ENCODE measurements around the gene CLDN1. TPM values are rescaled to one million over a fixed set of nuclear protein-coding genes. Genes with fewer than 3 reads are reported as not detected.

CLDN1 gene
- total and polyA plus RNA-seq, 5 donors: 1.2 to 2.0 (median 1.3) TPM

DNA sequence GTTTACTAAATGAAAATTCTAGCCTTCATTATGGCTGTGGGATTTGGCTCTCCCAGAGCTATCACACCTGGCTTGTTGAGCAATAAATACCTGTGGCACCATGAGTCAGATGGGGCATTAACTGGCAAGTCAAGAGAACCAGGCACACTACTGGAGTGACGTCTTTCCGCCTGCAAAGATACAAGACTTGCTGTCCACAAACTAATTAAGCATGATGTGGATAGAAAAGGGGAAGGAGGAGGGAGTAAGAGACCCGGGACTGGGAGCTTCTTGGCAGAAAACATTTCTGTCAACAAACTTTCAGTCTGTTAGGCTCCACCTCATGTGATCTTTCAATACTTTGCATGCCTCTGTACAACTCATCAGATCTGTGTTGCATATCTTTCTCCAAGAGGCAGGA is 56.5 kb downstream of the CLDN1 start:
- Histone ChIP-seq H3K4me1 (ENCODE audit: control insufficient read depth, insufficient read depth, low read length) (peaks cover 7% of the 10 kb centered on the region), H3K27me3 (ENCODE audit: control insufficient read depth, insufficient read depth) (no peaks in the 10 kb centered on the region), H3K27ac (ENCODE audit: low read length) (no peak overlapping the region), H3K9me3 (ENCODE audit: control insufficient read depth, low read length) (no peaks in the 10 kb centered on the region), H3K4me3 (ENCODE audit: low read length) (no peak overlapping the region)
- ATAC-seq: no peak
- intact Hi-C loops (cut with DNase I): no loop called here
- WGBS: 36% methylated on average over 3 of the region's 3 CpGs
- DNase-seq: no peak

DNA sequence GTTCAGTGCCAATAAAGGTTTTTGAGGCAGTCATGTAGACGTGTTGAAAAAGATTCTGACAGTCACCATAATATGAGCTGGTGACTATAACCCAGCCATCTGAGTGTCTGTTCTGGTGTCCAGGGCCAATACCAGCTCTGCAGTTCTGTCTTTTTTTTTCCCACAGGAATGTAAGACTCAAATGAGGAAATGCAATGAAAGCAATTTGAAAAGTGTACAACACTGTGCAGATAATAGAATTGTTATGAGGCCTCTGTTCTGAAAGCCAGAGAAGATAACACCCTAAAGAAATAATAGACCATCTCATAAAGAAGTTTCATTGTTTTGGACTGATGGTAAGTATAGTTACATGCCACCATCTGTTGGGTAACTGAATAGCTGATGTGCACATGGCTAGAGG is 57.1 kb downstream of the CLDN1 start:
- no peak for DNase-seq
- WGBS: 68% methylated on average over 1 of the region's 1 CpG
- Histone ChIP-seq H3K9me3 (ENCODE audit: control insufficient read depth, low read length) (no peaks in the 10 kb centered on the region), H3K4me3 (ENCODE audit: low read length) (no peak overlapping the region), H3K27ac (ENCODE audit: low read length) (no peak overlapping the region), H3K27me3 (ENCODE audit: control insufficient read depth, insufficient read depth) (no peaks in the 10 kb centered on the region), H3K4me1 (ENCODE audit: control insufficient read depth, insufficient read depth, low read length) (peaks cover 7% of the 10 kb centered on the region)
- intact Hi-C loops (cut with DNase I): no loop called here
- ATAC-seq: no peak

DNA sequence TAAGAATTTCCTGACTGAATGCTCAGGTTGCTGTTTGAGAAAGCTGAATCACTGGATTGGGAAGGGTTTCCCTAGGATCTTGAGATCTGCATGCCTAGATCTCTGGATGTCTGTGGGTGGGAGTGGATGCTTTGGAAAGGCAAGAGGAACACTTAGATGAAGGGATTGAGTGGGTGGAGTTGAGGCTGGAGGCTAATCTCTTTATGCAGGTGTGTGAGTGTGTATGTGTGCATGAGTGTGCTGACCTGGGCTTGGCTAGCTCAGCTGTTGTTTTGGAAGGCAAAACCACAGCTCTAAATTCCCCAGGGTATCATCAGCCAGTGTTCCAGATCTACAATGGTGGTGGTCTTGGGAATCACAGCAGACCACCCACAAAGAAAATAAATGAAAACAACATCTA is 60.5 kb downstream of the CLDN1 start:
- no peak for ATAC-seq

DNA sequence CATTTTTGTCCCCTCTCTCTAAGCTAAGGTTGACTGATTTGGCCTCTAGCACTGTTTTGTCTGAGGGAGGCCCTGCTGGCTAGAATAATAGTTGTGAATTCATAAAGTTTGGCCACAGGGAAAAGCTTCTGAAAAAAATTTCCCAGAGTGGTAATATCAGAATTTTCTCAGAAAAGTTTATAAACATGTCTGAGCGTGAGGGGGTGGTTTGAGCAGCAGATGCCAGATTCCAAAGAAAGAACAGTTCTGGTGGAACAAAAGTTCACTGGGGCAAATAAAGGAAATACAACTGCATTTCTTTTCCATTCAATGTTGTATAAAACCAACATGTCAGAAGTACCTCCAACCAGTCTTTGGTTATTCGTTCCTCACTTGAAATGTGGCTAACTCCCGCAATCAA is 61.2 kb downstream of the CLDN1 start:
- Histone ChIP-seq H3K4me1 (ENCODE audit: control insufficient read depth, insufficient read depth, low read length) (peaks cover 5% of the 10 kb centered on the region), H3K27me3 (ENCODE audit: control insufficient read depth, insufficient read depth) (no peaks in the 10 kb centered on the region), H3K4me3 (ENCODE audit: low read length) (no peak overlapping the region), H3K9me3 (ENCODE audit: control insufficient read depth, low read length) (no peaks in the 10 kb centered on the region), H3K27ac (ENCODE audit: low read length) (peak overlapping the region; percentile 49)
- ATAC-seq (peak in 1 of 2 donors; percentile 66), DNase-seq (no peak)
- intact Hi-C loops (cut with DNase I): no loop called here
- WGBS: 60% methylated on average over 3 of the region's 3 CpGs

More for the DNA sequence above, 60.5 kb downstream of the CLDN1 start:
- Histone ChIP-seq H3K27ac (ENCODE audit: low read length) (no peak overlapping the region), H3K27me3 (ENCODE audit: control insufficient read depth, insufficient read depth) (no peaks in the 10 kb centered on the region), H3K4me1 (ENCODE audit: control insufficient read depth, insufficient read depth, low read length) (peaks cover 7% of the 10 kb centered on the region), H3K9me3 (ENCODE audit: control insufficient read depth, low read length) (no peaks in the 10 kb centered on the region), H3K4me3 (ENCODE audit: low read length) (no peak overlapping the region)
- DNase-seq: no peak
- intact Hi-C loops (cut with DNase I): no loop called here

DNA sequence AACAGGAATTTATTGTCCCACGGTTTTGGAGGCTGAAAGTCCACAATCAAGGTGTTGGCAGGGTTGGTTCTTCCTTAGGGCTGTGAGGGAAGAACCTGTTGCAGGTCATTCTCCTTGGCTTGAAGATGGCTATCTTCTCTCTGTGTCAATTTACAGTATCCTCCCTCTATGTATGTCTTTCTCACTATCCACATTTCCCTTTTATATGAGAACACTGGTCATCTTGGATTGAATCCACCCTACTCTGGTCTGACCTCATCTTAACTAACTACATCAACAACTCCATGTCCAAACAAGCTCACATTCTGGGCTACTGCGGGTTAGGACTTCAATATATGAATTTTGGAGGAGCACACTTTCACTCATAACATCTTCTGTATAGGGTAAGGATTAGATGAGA is 61.9 kb downstream of the CLDN1 start:
- Histone ChIP-seq H3K4me3 (ENCODE audit: low read length) (no peak overlapping the region), H3K27ac (ENCODE audit: low read length) (no peak overlapping the region), H3K4me1 (ENCODE audit: control insufficient read depth, insufficient read depth, low read length) (peaks cover 3% of the 10 kb centered on the region), H3K27me3 (ENCODE audit: control insufficient read depth, insufficient read depth) (no peaks in the 10 kb centered on the region), H3K9me3 (ENCODE audit: control insufficient read depth, low read length) (no peaks in the 10 kb centered on the region)
- 54% methylated on average over 2 of the region's 2 CpGs for WGBS
- peak in 1 of 2 donors; percentile 41 for ATAC-seq
- no peak for DNase-seq
- intact Hi-C loops (cut with DNase I): no loop called here

DNA sequence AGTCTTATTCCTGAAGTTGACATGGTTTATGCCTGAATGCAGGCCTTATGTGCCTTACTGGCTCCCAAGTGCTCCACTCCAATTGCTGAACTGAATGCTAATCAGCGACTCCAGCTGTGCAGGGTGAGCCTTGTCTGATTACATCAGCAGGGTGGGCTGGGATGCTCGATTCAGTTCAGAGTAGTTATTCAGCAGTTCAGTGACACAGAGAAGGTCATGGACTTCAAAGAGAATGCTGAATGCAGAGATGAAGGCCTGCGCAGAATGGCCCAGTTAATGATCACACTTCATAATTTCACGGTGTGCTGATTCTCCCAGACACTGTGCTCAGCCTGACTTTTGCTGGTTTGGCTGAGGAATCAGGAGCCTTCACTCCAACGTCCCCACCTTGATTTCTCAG is 63.6 kb downstream of the CLDN1 start:
- DNase-seq: no peak
- H3K4me1 ChIP-seq (ENCODE audit: control insufficient read depth, insufficient read depth, low read length): peaks cover 3% of the 10 kb centered on the region
- intact Hi-C loops (cut with DNase I): no loop called here
- WGBS: 52% methylated on average over 5 of the region's 5 CpGs
- H3K4me3 ChIP-seq (ENCODE audit: low read length): no peak overlapping the region
- no peaks in the 10 kb centered on the region for H3K9me3 ChIP-seq (ENCODE audit: control insufficient read depth, low read length)
- ATAC-seq: peak in 1 of 2 donors; percentile 49
- H3K27ac ChIP-seq (ENCODE audit: low read length): no peak overlapping the region
- no peaks in the 10 kb centered on the region for H3K27me3 ChIP-seq (ENCODE audit: control insufficient read depth, insufficient read depth)

Other genes with a start within 250 kb of the CLDN1 start
- gene P3H2, start 201.5 kb downstream of the CLDN1 start, total RNA-seq: 1 to 10 TPM; 1.7 to 4.1 (median 3.0) TPM
- gene P3H2, start 201.5 kb downstream of the CLDN1 start, polyA plus RNA-seq: 4.1 TPM
- gene CLDN16, start 65.7 kb upstream of the CLDN1 start, total RNA-seq: not detected
- 0.05 TPM for gene CLDN16, start 65.7 kb upstream of the CLDN1 start, polyA plus RNA-seq
- not detected for gene TMEM207, start 127.5 kb upstream of the CLDN1 start, total RNA-seq
- gene TMEM207, start 127.5 kb upstream of the CLDN1 start, polyA plus RNA-seq: not detected
- gene IL1RAP, start 191.6 kb upstream of the CLDN1 start, total RNA-seq: 1 to 10 TPM; 3.7 to 8.5 (median 6.9) TPM
- 1.6 TPM for gene IL1RAP, start 191.6 kb upstream of the CLDN1 start, polyA plus RNA-seq